Lower leg skin (tissue), 4 donors: ENCODE measurements around the gene AP2A1. TPM values are rescaled to one million over a fixed set of nuclear protein-coding genes. Genes with fewer than 3 reads are reported as not detected.

Source experiments
- DNase-seq, 2 donors: peaks; one replicate each; pipeline ENCODE4 v3.0.0-alpha.2; 2019; ENCODE audit warnings: low spot score in 2 of 2
- H3K4me3 ChIP-seq: fragments of 200-600 bp; sonication (generic); 2 replicates; pipeline ENCODE4 v1.5.1; 2017; ENCODE audit warnings: mild to moderate bottlenecking, low read depth; ENCODE audit not compliant: poor library complexity, severe bottlenecking
- CTCF ChIP-seq, 3 donors: fragments of 450-650 bp; IDR thresholded peaks; one replicate each; pipeline ENCODE4 v1.5.1; 2016; ENCODE audit warnings: antibody characterized with exemption in 3 of 3, mild to moderate bottlenecking in 3 of 3, moderate library complexity in 2 of 3
- POLR2A ChIP-seq, 2 donors: fragments of 450-650 bp; IDR thresholded peaks; one replicate each; pipeline ENCODE4 v1.6.1; 2016 to 2017; ENCODE audit warnings: antibody characterized with exemption in 2 of 2, mild to moderate bottlenecking in 1 of 2, moderate library complexity in 1 of 2
- WGBS, 2 donors: methylation state at CpG; one replicate each; pipeline ENCODE4 v1.1.5; 2018; 5-methylcytosine and 5-hydroxymethylcytosine counted together
- intact Hi-C: fragments of 100-400 bp; cut with DNase I; formaldehyde crosslinking; loops from one replicate; pipeline ENCODE4 v1.15.0; 2023; ENCODE audit warnings: low total_unique reads
- total RNA-seq, 4 donors: library from RNA; depleted of rRNA; stranded (reverse); fragments of >200 nt; gene quantifications; one replicate each; pipeline ENCODE4 v1.1.0, GENCODE V29; 2016

Gene AP2A1
- total RNA-seq, 4 donors from 2014 or later: 112 to 123 (median 116) TPM

DNA sequence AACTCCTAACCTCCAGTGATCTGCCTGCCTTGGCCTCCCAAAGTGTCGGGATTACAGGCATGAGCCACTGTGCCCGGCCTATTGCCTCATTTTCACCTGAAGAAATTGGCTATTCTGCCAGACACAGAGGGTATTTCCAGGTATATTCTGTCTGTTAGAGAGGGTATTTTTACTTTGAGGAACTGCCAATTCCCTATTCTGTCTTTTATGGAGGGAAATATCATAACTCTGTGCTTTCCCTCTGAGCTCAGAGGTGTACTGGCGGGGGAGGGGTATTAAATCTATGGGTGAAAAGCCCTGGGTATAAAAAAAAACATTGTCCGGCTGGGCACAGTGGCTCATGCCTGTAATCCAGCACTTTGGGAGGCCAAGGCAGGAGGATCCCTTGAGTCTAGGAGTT lies 28.5 kb upstream of the AP2A1 start:
- H3K4me3 ChIP-seq: no peak overlapping the region
- WGBS, 2 donors: 68 to 70% methylated on average over 4 of the region's 4 CpGs
- intact Hi-C loops: no loop called here

DNA sequence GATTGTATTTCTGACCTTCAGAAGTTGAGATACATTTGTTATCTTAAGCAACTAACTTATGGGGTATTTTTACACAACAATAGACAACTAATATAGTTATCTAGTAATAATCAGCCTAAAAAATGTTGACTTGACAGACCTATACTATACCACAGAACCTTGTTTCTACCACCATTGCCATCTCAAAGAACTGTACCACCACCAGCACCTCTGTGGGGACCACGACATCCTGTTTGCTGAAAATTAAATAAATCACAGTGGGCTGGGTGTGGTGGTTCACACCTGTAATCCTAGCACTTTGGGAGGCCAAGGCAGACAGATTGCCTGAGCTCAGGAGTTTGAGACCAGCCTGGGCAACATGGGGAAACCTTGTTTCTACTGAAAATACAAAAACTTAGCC lies 27.7 kb upstream of the AP2A1 start:
- TF ChIP-seq CTCF (IDR thresholded peaks at IDR 0.05): no peak
- no peak for TF ChIP-seq POLR2A (IDR thresholded peaks at IDR 0.05)
- no peak overlapping the region for H3K4me3 ChIP-seq
- intact Hi-C loops: no loop called here
- 83 to 89% methylated on average over 1 of the region's 1 CpG for WGBS, 2 donors
- no peak for DNase-seq

More for the DNA sequence above, 28.5 kb upstream of the AP2A1 start:
- no peak for TF ChIP-seq POLR2A (IDR thresholded peaks at IDR 0.05)
- DNase-seq: no peak

GRCh38 chr19:49739933-49740332 lies 26.9 kb upstream of the AP2A1 start:
- WGBS, 2 donors: 44 to 69% methylated on average over 10 of the region's 10 CpGs
- H3K4me3 ChIP-seq: no peak overlapping the region
- no peak for DNase-seq
- intact Hi-C loops: no loop called here
- TF ChIP-seq POLR2A (IDR thresholded peaks at IDR 0.05) (no peak), CTCF (IDR thresholded peaks at IDR 0.05) (no peak)

- intact Hi-C loops: no loop called here
- H3K4me3 ChIP-seq: no peak overlapping the region
- no peak for TF ChIP-seq POLR2A (IDR thresholded peaks at IDR 0.05)
- no peak for TF ChIP-seq CTCF (IDR thresholded peaks at IDR 0.05)
- no peak for DNase-seq
- WGBS, 2 donors: 90 to 91% methylated on average over 9 of the region's 9 CpGs
Measured at GRCh38 chr19:49741210-49741844, 25.5 kb upstream of the AP2A1 start.

GRCh38 chr19:49744946-49745381 lies 21.8 kb upstream of the AP2A1 start:
- TF ChIP-seq CTCF (IDR thresholded peaks at IDR 0.05) (no peak), POLR2A (IDR thresholded peaks at IDR 0.05) (no peak)
- H3K4me3 ChIP-seq: no peak overlapping the region
- DNase-seq: no peak
- intact Hi-C loops: no loop called here
- 89 to 91% methylated on average over 22 to 23 of the region's 23 CpGs for WGBS, 2 donors

GRCh38 chr19:49746206-49746958 lies 20.4 kb upstream of the AP2A1 start:
- TF ChIP-seq POLR2A (IDR thresholded peaks at IDR 0.05) (no peak), CTCF (IDR thresholded peaks at IDR 0.05) (no peak)
- no peak overlapping the region for H3K4me3 ChIP-seq
- WGBS, 2 donors: 56 to 65% methylated on average over 50 to 52 of the region's 52 CpGs
- peak in 1 of 2 donors; percentile 88 for DNase-seq
- intact Hi-C loops: no loop called here
